ENCODE measurements around the gene SULT2B1.

DNA sequence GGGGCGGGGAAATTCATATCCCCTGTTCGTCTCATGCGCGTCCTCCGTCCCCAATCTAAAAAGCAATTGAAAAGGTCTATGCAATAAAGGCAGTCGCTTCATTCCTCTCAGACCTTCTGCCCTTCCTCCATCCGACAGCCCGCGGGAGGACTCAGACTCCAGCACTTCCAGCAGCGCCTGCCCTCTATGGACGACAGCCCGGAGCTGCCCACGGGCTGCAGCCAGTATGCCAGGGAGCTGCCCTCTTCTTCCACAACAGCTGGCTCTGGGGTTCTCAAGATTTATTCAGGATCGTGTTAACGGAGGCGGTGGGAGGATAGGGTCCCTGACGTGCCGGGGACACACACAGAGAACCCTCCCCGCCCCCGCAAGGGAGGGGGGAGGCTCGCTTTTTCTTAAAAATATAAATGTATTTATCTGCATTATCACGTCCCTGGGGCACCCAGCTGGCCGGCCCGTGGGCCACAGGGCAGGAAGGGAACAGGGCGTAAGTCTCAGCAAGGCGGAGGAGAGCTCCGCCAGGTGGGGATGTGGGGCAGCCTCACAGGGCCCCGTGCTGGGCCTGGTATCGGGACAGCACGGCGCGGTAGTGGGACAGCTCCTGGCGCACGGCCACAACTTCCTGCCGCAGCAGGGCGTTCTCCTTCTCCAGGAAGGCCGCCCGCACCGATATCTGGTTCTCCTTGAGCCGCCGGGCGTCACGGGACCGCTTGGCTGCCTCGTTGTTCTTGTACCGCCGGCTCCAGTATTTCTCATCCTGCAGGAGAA lies 78.5 kb downstream of the SULT2B1 start:
- TF ChIP-seq POLR2A (IDR thresholded peaks at IDR 0.05; ENCODE audit: low read length) = no peak
- TF ChIP-seq GATA1 (IDR thresholded peaks at IDR 0.05; ENCODE audit: low read depth, low read length) = no peak

All from erythroblast (primary cell).